ENCODE data around the gene TYK2.
"Not testable (repeated sequence)": the region's sequence is repeated elsewhere in the genome, so short reads cannot be mapped to it uniquely, and the experiment has no call there.

The TYK2 gene

GRCh38 chr19:10368101-10368803, 12.1 kb downstream of the TYK2 start:
- DNase-seq: no peak

GRCh38 chr19:10366950-10367512, 13.3 kb downstream of the TYK2 start:
- DNase-seq: not testable (repeated sequence)

GRCh38 chr19:10365518-10365917, 14.9 kb downstream of the TYK2 start:
- DNase-seq: no peak

GRCh38 chr19:10364644-10365043, 15.7 kb downstream of the TYK2 start:
- DNase-seq: no peak

GRCh38 chr19:10363789-10364281, 16.5 kb downstream of the TYK2 start:
- peak; percentile 59 for DNase-seq

- DNase-seq: no peak
Observed at GRCh38 chr19:10362259-10362658, 18.1 kb downstream of the TYK2 start.

- no peak for DNase-seq
Observed at GRCh38 chr19:10361569-10362011, 18.8 kb downstream of the TYK2 start.

GRCh38 chr19:10356431-10356830, 23.9 kb downstream of the TYK2 start:
- no peak for DNase-seq

GRCh38 chr19:10353793-10354391, 26.5 kb downstream of the TYK2 start:
- DNase-seq: no peak

- DNase-seq: no peak
Observed at GRCh38 chr19:10352764-10353671, 27.4 kb downstream of the TYK2 start.

GRCh38 chr19:10346509-10346908, 33.9 kb downstream of the TYK2 start:
- no peak for DNase-seq

GRCh38 chr19:10344780-10345179, 35.6 kb downstream of the TYK2 start:
- DNase-seq: no peak

GRCh38 chr19:10343495-10343894, 36.9 kb downstream of the TYK2 start:
- DNase-seq: no peak

GRCh38 chr19:10339977-10340376, 40.4 kb downstream of the TYK2 start:
- no peak for DNase-seq

GRCh38 chr19:10339380-10339960, 40.9 kb downstream of the TYK2 start, which contains the start of gene ICAM3:
Gene ICAM3 (minus strand): TSS chr19:10339624. CDS start chr19:10339614, 10 bp downstream.
- DNase-seq: no peak

- DNase-seq: no peak
Observed at GRCh38 chr19:10338940-10339339, 41.4 kb downstream of the TYK2 start.

GRCh38 chr19:10336725-10337124, 43.6 kb downstream of the TYK2 start:
- not testable (repeated sequence) for DNase-seq

- DNase-seq: no peak
Observed at GRCh38 chr19:10335352-10335985, 44.9 kb downstream of the TYK2 start.

- DNase-seq: no peak
Observed at GRCh38 chr19:10334588-10335351, 45.6 kb downstream of the TYK2 start.

- DNase-seq: no peak
Observed at GRCh38 chr19:10333758-10334587, 46.4 kb downstream of the TYK2 start.

All from NK-92 treated with Interleukin-12 subunit alpha and Interleukin-12 subunit beta, amount 100 ng/mL, for 24 hours (cell line).